ENCODE results near the gene MPV17L.
"Not testable (repeated sequence)": the region's sequence is repeated elsewhere in the genome, so short reads cannot be mapped to it uniquely, and the experiment has no call there.

The MPV17L gene

GRCh38 chr16:15409476-15409875, 13.9 kb downstream of the MPV17L start:
- DNase-seq (ENCODE audit: low read depth): not testable (repeated sequence)

DNA sequence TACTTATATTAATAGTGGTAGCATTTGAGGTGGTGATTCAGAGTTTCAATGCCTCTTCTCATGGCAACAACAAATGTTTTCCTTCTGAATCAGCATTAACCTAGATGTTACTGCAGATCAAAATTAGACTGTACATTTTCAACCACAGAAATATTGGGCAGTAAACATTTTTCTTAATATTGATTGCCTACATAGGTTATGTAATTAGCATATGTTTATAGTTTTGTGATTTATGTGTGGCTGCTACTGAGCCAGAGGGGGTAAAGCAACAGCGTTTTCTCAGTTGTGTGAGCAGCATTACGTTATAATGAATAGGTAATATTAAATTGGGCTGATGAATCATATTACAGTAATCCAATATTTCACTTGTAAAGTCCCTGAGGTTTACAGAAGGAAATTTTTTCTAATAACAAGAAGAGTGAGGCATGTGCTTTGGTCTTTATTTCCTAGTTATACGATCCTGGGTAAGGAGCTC, 20.0 kb downstream of the MPV17L start:
- DNase-seq (ENCODE audit: low read depth): no peak

GRCh38 chr16:15417197-15417596, 21.6 kb downstream of the MPV17L start:
- DNase-seq (ENCODE audit: low read depth): no peak

DNA sequence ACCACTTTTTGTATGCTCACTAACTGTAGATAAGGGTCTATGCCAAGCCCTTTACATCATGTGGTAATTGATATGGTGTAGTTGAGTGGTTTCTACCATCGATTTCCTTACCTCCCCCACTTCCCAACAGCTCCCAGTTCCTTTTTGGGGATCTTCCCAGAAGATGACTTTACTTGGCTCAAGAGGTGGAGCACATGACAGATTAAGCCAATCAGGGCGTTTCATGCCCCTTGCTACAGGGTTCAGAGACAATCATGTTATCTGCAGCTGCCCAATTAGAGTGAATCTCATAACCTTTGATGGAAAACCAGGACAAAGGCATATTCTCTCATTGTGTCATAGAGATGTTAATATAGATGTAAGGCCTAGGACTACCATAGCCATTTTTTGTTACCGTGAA, 22.7 kb downstream of the MPV17L start:
- no peak for DNase-seq (ENCODE audit: low read depth)

DNA sequence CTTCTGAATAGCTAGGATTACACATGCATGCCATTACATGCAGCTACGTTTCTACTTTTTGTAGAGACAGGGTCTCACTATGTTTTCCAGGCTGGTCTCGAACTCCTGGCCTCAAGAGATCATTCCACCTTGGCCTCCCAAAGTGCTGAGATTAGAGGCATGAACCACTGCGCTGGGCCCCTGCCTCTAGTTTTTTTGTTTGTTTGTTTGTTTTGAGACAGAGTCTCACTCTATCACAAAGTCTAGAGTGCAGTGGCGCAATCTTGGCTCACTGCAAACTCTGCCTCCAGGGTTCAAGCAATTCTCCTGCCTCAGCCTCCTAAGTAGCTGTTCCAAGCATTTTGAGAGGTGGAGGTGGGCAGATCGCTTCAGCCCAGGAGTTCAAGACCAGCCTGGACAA, 26.1 kb downstream of the MPV17L start:
- DNase-seq (ENCODE audit: low read depth): not testable (repeated sequence)

DNA sequence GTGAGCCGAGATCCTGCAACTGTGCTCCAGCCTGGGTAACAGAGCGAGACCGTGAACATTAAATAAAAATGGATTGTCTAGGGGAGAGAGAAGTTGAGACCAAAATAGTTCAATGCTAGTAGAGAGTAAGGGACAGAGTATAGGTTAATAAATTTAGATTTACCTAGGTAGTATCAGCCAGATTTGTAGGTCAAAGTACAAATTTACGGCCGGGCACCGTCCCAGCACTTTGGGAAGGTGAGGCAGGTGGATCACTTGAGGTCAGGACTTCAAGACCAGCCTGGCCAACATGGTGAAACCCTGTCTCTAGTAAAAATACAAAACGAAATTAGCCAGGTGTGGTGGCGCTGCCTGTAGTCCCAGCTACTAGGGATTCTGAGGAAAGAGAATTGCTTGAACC, 26.7 kb downstream of the MPV17L start:
- DNase-seq (ENCODE audit: low read depth): no peak

GRCh38 chr16:15425861-15426260, 30.3 kb downstream of the MPV17L start:
- DNase-seq (ENCODE audit: low read depth): no peak

GRCh38 chr16:15426796-15427195, 31.2 kb downstream of the MPV17L start:
- DNase-seq (ENCODE audit: low read depth): no peak

- peak; percentile 74 for DNase-seq (ENCODE audit: low read depth)
These were observed 32.2 kb downstream of the MPV17L start for GRCh38 chr16:15427648-15428239.

DNA sequence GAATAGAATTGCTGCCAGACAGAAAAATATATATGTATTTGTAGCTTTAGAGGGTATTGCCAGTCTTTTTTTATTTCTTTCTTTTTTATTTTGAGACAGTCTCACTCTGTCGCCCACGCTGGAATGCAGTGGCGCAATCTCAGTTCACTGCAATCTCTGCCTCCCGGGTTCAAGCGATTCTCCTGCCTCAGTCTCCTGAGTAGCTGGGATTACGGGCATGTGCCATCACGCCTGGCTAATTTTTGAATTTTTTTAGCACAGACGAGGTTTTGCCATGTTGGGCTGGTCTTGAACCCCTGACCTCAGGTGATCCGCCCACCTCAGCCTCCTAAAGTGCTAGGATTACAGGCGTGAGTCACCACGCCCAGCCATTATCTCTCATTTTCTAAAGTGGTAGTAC, 35.3 kb downstream of the MPV17L start:
- DNase-seq (ENCODE audit: low read depth): not testable (repeated sequence)

GRCh38 chr16:15434079-15434424, 38.5 kb downstream of the MPV17L start:
- no peak for DNase-seq (ENCODE audit: low read depth)

DNA sequence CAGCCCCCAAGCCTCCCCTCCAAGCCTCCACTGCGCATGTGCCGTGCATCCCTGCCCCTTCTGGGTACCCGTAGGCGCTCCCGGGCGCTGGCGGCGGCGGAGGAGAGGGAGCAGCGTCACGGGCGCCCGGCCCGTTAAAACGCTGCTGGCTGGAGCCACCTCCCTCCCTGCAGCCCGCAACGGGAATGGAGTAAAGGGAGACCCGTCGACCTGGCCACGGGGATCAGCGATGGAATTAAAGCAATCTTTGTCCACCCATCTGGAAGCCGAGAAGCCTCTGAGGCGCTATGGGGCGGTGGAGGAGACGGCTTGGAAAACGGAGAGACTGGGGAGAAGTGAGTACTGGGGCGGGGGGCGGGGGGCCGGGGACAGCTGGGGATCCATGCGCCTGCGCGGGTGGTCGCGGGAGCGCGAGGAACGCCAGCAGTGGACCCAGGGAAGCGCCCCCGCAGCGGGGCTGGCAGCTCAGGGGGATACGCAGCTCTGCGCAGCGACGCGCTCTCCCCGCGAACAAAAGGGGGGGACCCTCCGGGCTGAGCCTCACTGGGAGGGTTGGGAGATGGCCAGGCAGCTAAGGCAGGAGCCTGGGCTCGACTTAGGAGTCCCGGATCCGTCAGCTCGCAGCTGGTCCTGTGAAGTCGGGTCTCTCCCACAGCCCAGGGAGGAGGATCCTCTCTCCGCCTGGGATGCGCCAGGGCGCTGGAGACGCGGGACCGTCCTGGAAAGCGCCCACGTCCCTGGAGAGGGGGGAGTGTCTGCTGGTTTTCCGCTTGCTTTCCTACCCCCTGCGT, 39.1 kb downstream of the MPV17L start, which contains the start of gene BMERB1:
Gene BMERB1 (plus strand): TSS at position 164 of the 791 bp plus-strand sequence. CDS start 66 bp downstream, at position 230.
- DNase-seq (ENCODE audit: low read depth): peak; percentile 50

- no peak for DNase-seq (ENCODE audit: low read depth)
These were observed 39.8 kb downstream of the MPV17L start for GRCh38 chr16:15435216-15435864.

GRCh38 chr16:15439102-15439501, 43.5 kb downstream of the MPV17L start:
- DNase-seq (ENCODE audit: low read depth): no peak

DNA sequence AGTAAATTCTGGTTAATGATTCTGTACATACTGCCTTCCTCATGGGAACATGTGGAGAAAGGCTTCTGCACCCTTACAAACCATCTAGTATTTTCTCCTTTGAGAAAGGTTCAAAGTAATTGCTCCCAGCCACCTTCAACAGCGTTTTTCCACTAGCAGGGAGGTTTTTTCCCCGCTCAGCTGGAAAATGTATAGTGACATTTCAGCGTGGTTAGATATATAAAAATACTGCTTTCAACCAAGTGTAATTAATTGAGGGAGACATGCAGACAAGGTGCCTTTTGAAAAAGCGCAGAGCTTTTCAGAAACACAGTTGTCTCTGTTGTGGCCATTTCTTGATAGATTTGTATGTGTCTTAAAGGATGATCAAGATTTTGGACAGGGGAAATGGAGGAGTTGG, 44.0 kb downstream of the MPV17L start:
- DNase-seq (ENCODE audit: low read depth): no peak

DNA sequence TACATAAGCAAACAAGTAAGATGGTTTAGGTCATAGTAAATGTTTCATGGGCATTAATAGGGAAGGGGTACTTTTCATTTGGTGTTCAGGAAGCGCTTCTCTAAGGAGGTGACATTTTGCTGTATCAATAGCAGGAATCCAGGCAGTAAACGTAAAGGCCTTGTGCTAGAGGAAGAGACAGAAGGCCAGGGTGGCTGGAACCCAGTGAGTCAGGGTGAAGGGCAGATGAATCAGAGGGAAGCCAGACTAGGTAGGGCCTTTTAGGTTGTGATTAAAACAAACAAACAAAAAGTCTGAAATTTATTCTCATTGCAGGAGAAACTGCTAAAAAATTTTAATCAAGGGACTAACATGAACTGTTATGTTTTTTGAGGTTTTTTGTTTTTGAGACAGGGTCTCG, 45.3 kb downstream of the MPV17L start:
- peak; percentile 10 for DNase-seq (ENCODE audit: low read depth)

DNA sequence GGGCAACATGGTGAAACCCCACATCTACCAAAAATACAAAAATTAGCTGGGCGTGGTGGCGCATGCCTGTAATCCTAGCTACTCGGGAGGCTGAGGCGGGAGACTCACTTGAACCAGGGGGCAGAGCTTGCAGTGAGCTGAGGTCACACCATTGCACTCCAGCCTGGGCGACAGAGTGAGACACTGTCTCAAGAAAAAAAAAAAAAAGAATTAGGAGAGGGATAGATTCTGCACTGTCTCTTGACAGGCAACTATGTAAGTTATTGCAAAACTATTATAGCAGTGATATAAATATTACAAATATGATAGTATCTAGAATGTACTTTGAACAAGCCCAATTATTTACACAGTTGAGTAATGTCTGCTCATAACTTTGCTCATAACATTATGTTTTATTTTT, 46.6 kb downstream of the MPV17L start:
- not testable (repeated sequence) for DNase-seq (ENCODE audit: low read depth)

DNA sequence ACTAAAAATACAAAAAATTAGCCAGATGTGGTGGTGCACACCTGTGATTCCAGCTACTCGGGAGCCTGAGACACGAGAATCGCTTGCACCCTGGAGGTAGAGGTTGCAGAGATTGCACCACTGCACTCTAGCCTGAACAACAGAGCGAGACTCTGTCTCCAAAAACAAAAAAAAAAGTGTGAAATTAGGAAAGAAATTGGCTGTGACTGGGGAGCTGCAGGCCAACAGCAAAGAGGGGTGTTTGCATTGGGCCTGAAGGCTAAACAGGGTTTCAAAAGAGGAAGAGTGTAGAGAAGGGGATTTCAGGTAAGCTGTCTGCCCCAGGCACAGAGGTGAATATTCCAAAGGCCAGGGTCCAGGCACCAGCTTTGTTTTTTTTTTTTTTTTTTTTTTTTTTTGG, 48.2 kb downstream of the MPV17L start:
- DNase-seq (ENCODE audit: low read depth): no peak

GRCh38 chr16:15444264-15444663, 48.7 kb downstream of the MPV17L start:
- DNase-seq (ENCODE audit: low read depth): no peak

DNA sequence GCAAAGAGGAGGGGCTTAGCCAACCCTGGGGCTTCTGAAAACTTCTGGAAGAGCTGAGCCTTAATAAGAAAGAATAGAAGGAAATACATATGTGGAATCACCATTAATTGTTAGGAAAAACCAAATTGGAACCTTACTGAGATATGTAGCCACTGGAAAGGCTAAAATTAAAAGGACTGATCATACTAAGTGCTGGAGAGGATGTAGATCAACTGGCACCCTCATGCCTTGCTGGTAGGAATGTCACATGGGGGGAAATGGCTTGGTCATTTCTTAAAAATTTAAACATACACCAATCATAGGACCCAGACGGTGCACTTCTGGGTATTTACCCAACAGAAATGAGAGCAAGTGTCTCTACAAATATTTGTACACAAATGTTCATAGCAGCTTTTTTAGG, 49.9 kb downstream of the MPV17L start:
- no peak for DNase-seq (ENCODE audit: low read depth)

GRCh38 chr16:15446901-15447300, 51.3 kb downstream of the MPV17L start:
- DNase-seq (ENCODE audit: low read depth): no peak

GRCh38 chr16:15450624-15451023, 55.1 kb downstream of the MPV17L start:
- DNase-seq (ENCODE audit: low read depth): no peak

- DNase-seq (ENCODE audit: low read depth): no peak
These were observed 55.7 kb downstream of the MPV17L start for GRCh38 chr16:15451098-15451731.

Data from fibroblast of the conjunctiva (primary cell).